CD4-positive, alpha-beta T cell (primary cell): Measurements from ENCODE around the gene ATP2A3. TPM values are rescaled to one million over a fixed set of nuclear protein-coding genes. Genes with fewer than 3 reads are reported as not detected.

Experiments used
- ATAC-seq: fragments of 200-7000 bp; cut with Tn5 transposase; one replicate; pipeline ENCODE4 v1.10.0; 2022; ENCODE audit warnings: mild to moderate bottlenecking; ENCODE audit not compliant: poor library complexity
- CTCF ChIA-PET: fragments of 350-600 bp; sonication (Branson Sonifier 250); formaldehyde crosslinking; loops from one replicate; lab custom pipeline; 2021; ENCODE audit warnings: antibody characterized with exemption, inconsistent platforms; lab: Charles Lee
- POLR2A ChIA-PET: fragments of 350-600 bp; sonication (Branson Sonifier 250); formaldehyde crosslinking; loops from one replicate; lab custom pipeline; 2021; ENCODE audit warnings: antibody characterized with exemption, inconsistent platforms; lab: Charles Lee
- DNase-seq, 14 experiments: peaks; one replicate each; pipeline ENCODE4 v3.0.0-alpha.2; 2013 to 2020; ENCODE audit warnings: mixed read lengths in 2 of 14
- H3K27ac ChIP-seq, 2 donors: one replicate each; pipeline versions ENCODE4 v1.5.1 to v1.7.0; 2013; ENCODE audit warnings: low read length in 2 of 2, low read depth in 1 of 2, mild to moderate bottlenecking in 1 of 2
- H3K27me3 ChIP-seq, 2 experiments: 1 replicate in 1 of 2; 2 replicates in 1 of 2; pipeline versions ENCODE4 v1.6.1 to v1.7.0; 2013; ENCODE audit warnings: low read length in 2 of 2, control low read depth in 1 of 2, mild to moderate bottlenecking in 1 of 2, moderate library complexity in 1 of 2; ENCODE audit not compliant: insufficient read depth in 2 of 2, control insufficient read depth in 1 of 2
- H3K36me3 ChIP-seq: one replicate; pipeline ENCODE4 v1.6.1; 2013; ENCODE audit warnings: low read length, control low read depth; ENCODE audit not compliant: insufficient read depth
- H3K4me1 ChIP-seq: one replicate; pipeline ENCODE4 v1.6.1; 2013; ENCODE audit warnings: low read length, control low read depth; ENCODE audit not compliant: insufficient read depth
- H3K4me3 ChIP-seq: one replicate; pipeline ENCODE4 v1.5.1; 2013; ENCODE audit warnings: mild to moderate bottlenecking, low read length, moderate library complexity
- H3K9me3 ChIP-seq, 2 experiments: 1 replicate in 1 of 2; 2 replicates in 1 of 2; pipeline versions ENCODE4 v1.6.1 to v1.7.0; 2013; ENCODE audit warnings: low read length in 2 of 2, mild to moderate bottlenecking in 2 of 2, control low read depth in 1 of 2, moderate library complexity in 1 of 2; ENCODE audit not compliant: control insufficient read depth in 1 of 2, insufficient read depth in 1 of 2
- H3K27ac Mint-ChIP-seq: one replicate; pipeline ENCODE4 v1.8.0; 2020; ENCODE audit warnings: mixed read lengths
- H3K27me3 Mint-ChIP-seq: one replicate; pipeline ENCODE4 v1.8.0; 2021; ENCODE audit warnings: mixed read lengths
- H3K36me3 Mint-ChIP-seq: one replicate; pipeline ENCODE4 v1.8.0; 2021; ENCODE audit warnings: low read depth, mixed read lengths
- H3K4me1 Mint-ChIP-seq: one replicate; pipeline ENCODE4 v1.8.0; 2021; ENCODE audit warnings: low read depth, mixed read lengths
- H3K4me3 Mint-ChIP-seq: one replicate; pipeline ENCODE4 v1.8.0; 2020; ENCODE audit warnings: mild to moderate bottlenecking, mixed read lengths
- H3K9me3 Mint-ChIP-seq: one replicate; pipeline ENCODE4 v1.8.0; 2020; ENCODE audit warnings: mixed read lengths
- CTCF ChIP-seq: fragments of 200-600 bp; IDR thresholded peaks from one replicate; pipeline ENCODE4 v1.8.0; 2022; ENCODE audit warnings: antibody characterized with exemption, mild to moderate bottlenecking
- intact Hi-C, 2 experiments: fragments of 100-400 bp; cut with DNase I in 1 of 2; cut with micrococcal nuclease in 1 of 2; formaldehyde crosslinking; loops; one replicate each; pipeline versions ENCODE4 v1.15.1 to v1.9.0; 2023 to 2025; cut with DNase I, micrococcal nuclease
- total RNA-seq, 174 experiments: library from RNA in 2 of 174; stranded (reverse) in 2 of 174; gene quantifications; one replicate each; pipeline ENCODE4 v1.2.3 and lab custom pipeline; 2021 to 2026

The ATP2A3 gene
- total RNA-seq, 2 experiments from 2014 or later = 197 to 199 TPM

GRCh38 chr17:3972931-3973330 lies 8.7 kb upstream of the ATP2A3 start:
- Histone ChIP-seq H3K36me3 (no peaks in the 10 kb centered on the region), H3K9me3 (peaks cover 0 to 13% of the 10 kb centered on the region in 2 experiments), H3K4me3 (no peak overlapping the region), H3K27ac (no peak overlapping the region), H3K27me3 (peaks cover 0 to 5% of the 10 kb centered on the region in 2 experiments), H3K4me1 (peaks cover 24% of the 10 kb centered on the region)
- ATAC-seq (no peak), DNase-seq (no peak)
- POLR2A ChIA-PET = interaction anchor here (1.0 kb wide), 1 partner anchor 10 kb away, joined by 3 read pairs; no protein-coding TSS in a partner anchor
- peaks cover 27% of the 10 kb centered on the region for H3K4me1 Mint-ChIP-seq
- no peaks in the 10 kb centered on the region for H3K9me3 Mint-ChIP-seq
- CTCF ChIA-PET = no interaction called here
- H3K36me3 Mint-ChIP-seq = no peaks in the 10 kb centered on the region
- H3K4me3 Mint-ChIP-seq = peak overlapping the region; percentile 18
- TF ChIP-seq CTCF = no peak
- H3K27ac Mint-ChIP-seq = no peak overlapping the region
- no peaks in the 10 kb centered on the region for H3K27me3 Mint-ChIP-seq
- intact Hi-C loops = no loop called here

- peak overlapping the region; percentile 18 for H3K4me3 Mint-ChIP-seq
- ATAC-seq (peak; percentile 44), DNase-seq (peak in 3 of 14 experiments; percentile 23 to 32 (median 31))
- Histone ChIP-seq H3K36me3 (no peaks in the 10 kb centered on the region), H3K27ac (no peak overlapping the region), H3K27me3 (peaks cover 0 to 5% of the 10 kb centered on the region in 2 experiments), H3K4me1 (peaks cover 24% of the 10 kb centered on the region), H3K4me3 (peak overlapping the region; percentile 19), H3K9me3 (peaks cover 0 to 13% of the 10 kb centered on the region in 2 experiments)
- no peak for TF ChIP-seq CTCF
- POLR2A ChIA-PET = interaction anchor here (1.0 kb wide), 1 partner anchor 9 kb away, joined by 3 read pairs; no protein-coding TSS in a partner anchor
- CTCF ChIA-PET = interaction anchor here (0.9 kb wide), 1 partner anchor 10 kb away, joined by 3 read pairs; no protein-coding TSS in a partner anchor
- H3K36me3 Mint-ChIP-seq = no peaks in the 10 kb centered on the region
- no peaks in the 10 kb centered on the region for H3K9me3 Mint-ChIP-seq
- intact Hi-C loops = no loop called here
- no peak overlapping the region for H3K27ac Mint-ChIP-seq
- H3K4me1 Mint-ChIP-seq = peaks cover 27% of the 10 kb centered on the region
- no peaks in the 10 kb centered on the region for H3K27me3 Mint-ChIP-seq
Observed at GRCh38 chr17:3972281-3972731, 8.1 kb upstream of the ATP2A3 start.

GRCh38 chr17:3970668-3971067 lies 6.4 kb upstream of the ATP2A3 start:
- no peaks in the 10 kb centered on the region for H3K9me3 Mint-ChIP-seq
- CTCF ChIA-PET = no interaction called here
- no peak overlapping the region for H3K27ac Mint-ChIP-seq
- H3K36me3 Mint-ChIP-seq = no peaks in the 10 kb centered on the region
- no peak for TF ChIP-seq CTCF
- Histone ChIP-seq H3K4me1 (peaks cover 34% of the 10 kb centered on the region), H3K4me3 (no peak overlapping the region), H3K9me3 (peaks cover 0 to 13% of the 10 kb centered on the region in 2 experiments), H3K27me3 (peaks cover 0 to 5% of the 10 kb centered on the region in 2 experiments), H3K36me3 (no peaks in the 10 kb centered on the region), H3K27ac (no peak overlapping the region)
- DNase-seq (no peak), ATAC-seq (no peak)
- peaks cover 35% of the 10 kb centered on the region for H3K4me1 Mint-ChIP-seq
- POLR2A ChIA-PET = no interaction called here
- H3K27me3 Mint-ChIP-seq = no peaks in the 10 kb centered on the region
- H3K4me3 Mint-ChIP-seq = no peak overlapping the region
- intact Hi-C loops = no loop called here
